HepG2 (cell line): ENCODE data around the gene PSMD3. TPM values are rescaled to one million over a fixed set of nuclear protein-coding genes. Genes with fewer than 3 reads are reported as not detected.

Source experiments
- ATF3 ChIP-seq: sonication (generic); formaldehyde crosslinking; IDR thresholded peaks from 2 replicates; pipeline ENCODE4 v1.4.0; 2020; ENCODE audit warnings: missing genetic modification reagents
- EP300 ChIP-seq, 3 experiments: sonication (generic) in 1 of 3; formaldehyde crosslinking in 1 of 3; IDR thresholded peaks; 2 replicates each; pipeline versions ENCODE4 v1.5.1 to v1.6.1; 2011 to 2020; ENCODE audit warnings: low read depth in 2 of 3, low read length in 2 of 3, borderline replicate concordance in 1 of 3, improper control_type of control experiment in 1 of 3, mild to moderate bottlenecking in 1 of 3, missing genetic modification reagents in 1 of 3, moderate library complexity in 1 of 3
- KDM5A ChIP-seq: fragments of 200-600 bp; sonication (generic); IDR thresholded peaks from 2 replicates; pipeline ENCODE4 v1.7.0; 2018; ENCODE audit warnings: antibody characterized with exemption, mild to moderate bottlenecking, low read length, borderline replicate concordance
- MED13 ChIP-seq: sonication (generic); formaldehyde crosslinking; IDR thresholded peaks from 2 replicates; pipeline ENCODE4 v1.5.0; 2020; ENCODE audit warnings: missing genetic modification reagents
- MYC ChIP-seq: sonication (generic); formaldehyde crosslinking; IDR thresholded peaks from 2 replicates; pipeline ENCODE4 v1.9.0; 2021; ENCODE audit warnings: missing genetic modification reagents, borderline replicate concordance
- MYNN ChIP-seq: sonication (generic); formaldehyde crosslinking; IDR thresholded peaks from 2 replicates; pipeline ENCODE4 v1.4.0; 2020; ENCODE audit warnings: mild to moderate bottlenecking, low read depth, missing genetic modification reagents
- RFXANK ChIP-seq: IDR thresholded peaks from 2 replicates; pipeline ENCODE4 v1.6.1; 2016
- SAP130 ChIP-seq: IDR thresholded peaks from 2 replicates; pipeline ENCODE4 v1.6.1; 2016; ENCODE audit warnings: low read depth
- SP4 ChIP-seq: sonication (generic); formaldehyde crosslinking; IDR thresholded peaks from 2 replicates; pipeline ENCODE4 v1.8.1; 2023; ENCODE audit warnings: mild to moderate bottlenecking, missing genetic modification reagents
- TCF7L2 ChIP-seq: IDR thresholded peaks from 2 replicates; pipeline ENCODE4 v1.6.1; 2011; ENCODE audit warnings: mild to moderate bottlenecking, low read depth, low read length, moderate library complexity
- TSC22D2 ChIP-seq: sonication (generic); formaldehyde crosslinking; IDR thresholded peaks from 2 replicates; pipeline ENCODE4 v1.5.1; 2020; ENCODE audit warnings: missing genetic modification reagents, mild to moderate bottlenecking, borderline replicate concordance
- ZNF234 ChIP-seq: sonication (generic); formaldehyde crosslinking; conservative IDR thresholded peaks from 2 replicates; pipeline ENCODE4 v1.5.1; 2020; ENCODE audit warnings: mild to moderate bottlenecking, missing genetic modification reagents
- ZNF264 ChIP-seq: sonication (generic); formaldehyde crosslinking; IDR thresholded peaks from 2 replicates; pipeline ENCODE4 v1.4.0; 2020; ENCODE audit warnings: missing genetic modification reagents
- ZNF329 ChIP-seq: sonication (generic); formaldehyde crosslinking; IDR thresholded peaks from 2 replicates; pipeline ENCODE4 v1.9.0; 2021; ENCODE audit warnings: low read depth, mild to moderate bottlenecking, missing genetic modification reagents
- ZNF33B ChIP-seq: sonication (generic); formaldehyde crosslinking; IDR thresholded peaks from 2 replicates; pipeline ENCODE4 v1.5.1; 2020; ENCODE audit warnings: mild to moderate bottlenecking, missing genetic modification reagents
- polyA plus RNA-seq, 8 experiments: library from polyadenylated mRNA; depleted of rRNA in 3 of 8; stranded (reverse) in 7 of 8; unstranded in 1 of 8; fragments of >200 nt; fragmentation: Illumina TruSeq in 4 of 8; extraction: Trizol in 4 of 8; gene quantifications; 2 replicates each; pipeline versions ENCODE4 v1.2.1 to v1.2.3, GENCODE V29; 2011 to 2016; ENCODE audit warnings: low read depth in 4 of 8, missing spikeins in 1 of 8, mixed read lengths in 1 of 8; ENCODE audit not compliant: insufficient read depth in 1 of 8
- total RNA-seq, 5 experiments: library from RNA; depleted of rRNA; stranded (reverse); fragments of >200 nt; fragmentation: Illumina TruSeq; extraction: Trizol; gene quantifications; 2 replicates each; pipeline ENCODE4 v1.2.3, GENCODE V29; 2016; ENCODE audit warnings: low read depth in 1 of 5
- TF ChIP-seq, protein P1 (sequence below): sonication (generic); formaldehyde crosslinking; IDR thresholded peaks from 2 replicates; pipeline ENCODE4 v1.5.0; 2020; ENCODE audit warnings: missing genetic modification reagents, mild to moderate bottlenecking, borderline replicate concordance
- TF ChIP-seq, protein P2 (sequence below): sonication (generic); formaldehyde crosslinking; IDR thresholded peaks from 2 replicates; pipeline ENCODE4 v1.8.0; 2022; ENCODE audit warnings: missing genetic modification reagents, mild to moderate bottlenecking, borderline replicate concordance
- TF ChIP-seq, protein P3 (sequence below): sonication (generic); formaldehyde crosslinking; IDR thresholded peaks from 2 replicates; pipeline ENCODE4 v1.4.0; 2020; ENCODE audit warnings: mild to moderate bottlenecking, missing genetic modification reagents

Gene PSMD3
- total and polyA plus RNA-seq, 2 of the 13 experiments (the other 11 are each of a cell fraction or from before 2014, with no cell fraction given): 97.4 to 146 TPM

- TF ChIP-seq, protein P1, sequence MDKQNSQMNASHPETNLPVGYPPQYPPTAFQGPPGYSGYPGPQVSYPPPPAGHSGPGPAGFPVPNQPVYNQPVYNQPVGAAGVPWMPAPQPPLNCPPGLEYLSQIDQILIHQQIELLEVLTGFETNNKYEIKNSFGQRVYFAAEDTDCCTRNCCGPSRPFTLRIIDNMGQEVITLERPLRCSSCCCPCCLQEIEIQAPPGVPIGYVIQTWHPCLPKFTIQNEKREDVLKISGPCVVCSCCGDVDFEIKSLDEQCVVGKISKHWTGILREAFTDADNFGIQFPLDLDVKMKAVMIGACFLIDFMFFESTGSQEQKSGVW (CRISPR knock-in tag): 0 out of 2 replicates have a peak, but pooled peaks have one; percentile 45
- TF ChIP-seq MYC (CRISPR knock-in tag): peak; percentile 96
- TF ChIP-seq EP300 (IDR thresholded peaks at IDR 0.05; ENCODE audit: low read depth in 2 of 2, low read length in 2 of 2): peak; percentile 61 to 70; a peak in 2 of 4 replicates
- peak; percentile 82 for TF ChIP-seq EP300 (CRISPR knock-in tag; IDR thresholded peaks at IDR 0.05; ENCODE audit: borderline replicate concordance)
- peak; percentile 94; the same call in 1 of the 2 replicates for TF ChIP-seq ZNF264 (CRISPR knock-in tag)
- 0 out of 2 replicates have a peak, but pooled peaks have one; percentile 48 for TF ChIP-seq MED13
- no peak for TF ChIP-seq TCF7L2
- TF ChIP-seq, protein P2, sequence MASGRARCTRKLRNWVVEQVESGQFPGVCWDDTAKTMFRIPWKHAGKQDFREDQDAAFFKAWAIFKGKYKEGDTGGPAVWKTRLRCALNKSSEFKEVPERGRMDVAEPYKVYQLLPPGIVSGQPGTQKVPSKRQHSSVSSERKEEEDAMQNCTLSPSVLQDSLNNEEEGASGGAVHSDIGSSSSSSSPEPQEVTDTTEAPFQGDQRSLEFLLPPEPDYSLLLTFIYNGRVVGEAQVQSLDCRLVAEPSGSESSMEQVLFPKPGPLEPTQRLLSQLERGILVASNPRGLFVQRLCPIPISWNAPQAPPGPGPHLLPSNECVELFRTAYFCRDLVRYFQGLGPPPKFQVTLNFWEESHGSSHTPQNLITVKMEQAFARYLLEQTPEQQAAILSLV: peak; percentile 87
- peak; percentile 81; the same call in 1 of the 2 replicates for TF ChIP-seq MYNN (CRISPR knock-in tag)
- TF ChIP-seq, protein P3, sequence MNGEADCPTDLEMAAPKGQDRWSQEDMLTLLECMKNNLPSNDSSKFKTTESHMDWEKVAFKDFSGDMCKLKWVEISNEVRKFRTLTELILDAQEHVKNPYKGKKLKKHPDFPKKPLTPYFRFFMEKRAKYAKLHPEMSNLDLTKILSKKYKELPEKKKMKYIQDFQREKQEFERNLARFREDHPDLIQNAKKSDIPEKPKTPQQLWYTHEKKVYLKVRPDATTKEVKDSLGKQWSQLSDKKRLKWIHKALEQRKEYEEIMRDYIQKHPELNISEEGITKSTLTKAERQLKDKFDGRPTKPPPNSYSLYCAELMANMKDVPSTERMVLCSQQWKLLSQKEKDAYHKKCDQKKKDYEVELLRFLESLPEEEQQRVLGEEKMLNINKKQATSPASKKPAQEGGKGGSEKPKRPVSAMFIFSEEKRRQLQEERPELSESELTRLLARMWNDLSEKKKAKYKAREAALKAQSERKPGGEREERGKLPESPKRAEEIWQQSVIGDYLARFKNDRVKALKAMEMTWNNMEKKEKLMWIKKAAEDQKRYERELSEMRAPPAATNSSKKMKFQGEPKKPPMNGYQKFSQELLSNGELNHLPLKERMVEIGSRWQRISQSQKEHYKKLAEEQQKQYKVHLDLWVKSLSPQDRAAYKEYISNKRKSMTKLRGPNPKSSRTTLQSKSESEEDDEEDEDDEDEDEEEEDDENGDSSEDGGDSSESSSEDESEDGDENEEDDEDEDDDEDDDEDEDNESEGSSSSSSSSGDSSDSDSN: peak; percentile 100
- peak; percentile 90 for TF ChIP-seq TSC22D2
- TF ChIP-seq SAP130 (CRISPR knock-in tag): peak; percentile 99
- peak; percentile 89 for TF ChIP-seq ATF3 (CRISPR knock-in tag)
- peak; percentile 100 for TF ChIP-seq RFXANK (CRISPR knock-in tag)
- peak; percentile 90 for TF ChIP-seq SP4 (CRISPR knock-in tag)
- TF ChIP-seq KDM5A: peak; percentile 92
- peak; percentile 97 for TF ChIP-seq ZNF33B (CRISPR knock-in tag)
- TF ChIP-seq ZNF234: peak; percentile 98
- TF ChIP-seq ZNF329 (CRISPR knock-in tag): peak; percentile 77; the same call in 1 of the 2 replicates
Measured at GRCh38 chr17:39980351-39981206, at the start of gene PSMD3 (continued).
